HL-60 (cell line): ENCODE measurements around the gene VIPAS39.

ENCODE experiments used
- TF ChIP-seq, protein P1 (sequence below): IDR thresholded peaks from 2 replicates; pipeline ENCODE4 v1.6.1; 2012; ENCODE audit warnings: low read depth; ENCODE audit not compliant: insufficient replicate concordance
- TF ChIP-seq, protein P2 (sequence below): IDR thresholded peaks from one replicate; pipeline ENCODE4 v1.5.1; 2011; ENCODE audit warnings: low read length, control low read depth, inconsistent platforms; ENCODE audit not compliant: insufficient read depth

DNA sequence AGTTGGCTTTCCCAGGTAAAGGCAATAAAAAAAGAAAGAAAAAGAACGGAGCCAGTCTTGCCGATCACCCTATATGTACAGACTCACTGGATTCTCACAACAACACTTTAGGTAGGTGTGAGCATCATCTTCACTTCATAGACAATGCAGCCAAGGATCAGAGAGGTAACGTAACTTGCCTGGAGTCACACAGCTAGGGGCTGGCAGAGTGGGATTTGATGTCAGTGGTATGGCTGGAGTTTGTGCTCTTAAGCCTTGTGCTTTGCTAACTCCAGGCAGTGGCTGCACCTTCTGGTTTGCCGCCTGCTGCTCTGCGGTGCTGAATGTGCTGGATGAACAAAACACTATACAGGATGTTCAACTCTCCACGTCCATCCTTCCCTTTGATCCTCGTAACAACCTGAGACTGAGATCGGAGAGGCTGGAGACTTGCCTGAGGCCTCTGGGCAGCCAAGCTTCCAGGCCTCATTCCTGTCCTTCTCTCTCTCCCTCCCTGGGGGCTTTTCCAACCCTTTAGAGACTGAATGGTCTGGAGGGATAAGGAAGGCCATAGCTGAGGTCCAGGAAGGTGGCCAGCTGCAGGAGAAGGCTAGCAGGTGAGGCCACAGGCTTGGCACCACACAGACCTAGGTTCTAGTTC lies 33.1 kb upstream of the VIPAS39 start:
- TF ChIP-seq, protein P1, sequence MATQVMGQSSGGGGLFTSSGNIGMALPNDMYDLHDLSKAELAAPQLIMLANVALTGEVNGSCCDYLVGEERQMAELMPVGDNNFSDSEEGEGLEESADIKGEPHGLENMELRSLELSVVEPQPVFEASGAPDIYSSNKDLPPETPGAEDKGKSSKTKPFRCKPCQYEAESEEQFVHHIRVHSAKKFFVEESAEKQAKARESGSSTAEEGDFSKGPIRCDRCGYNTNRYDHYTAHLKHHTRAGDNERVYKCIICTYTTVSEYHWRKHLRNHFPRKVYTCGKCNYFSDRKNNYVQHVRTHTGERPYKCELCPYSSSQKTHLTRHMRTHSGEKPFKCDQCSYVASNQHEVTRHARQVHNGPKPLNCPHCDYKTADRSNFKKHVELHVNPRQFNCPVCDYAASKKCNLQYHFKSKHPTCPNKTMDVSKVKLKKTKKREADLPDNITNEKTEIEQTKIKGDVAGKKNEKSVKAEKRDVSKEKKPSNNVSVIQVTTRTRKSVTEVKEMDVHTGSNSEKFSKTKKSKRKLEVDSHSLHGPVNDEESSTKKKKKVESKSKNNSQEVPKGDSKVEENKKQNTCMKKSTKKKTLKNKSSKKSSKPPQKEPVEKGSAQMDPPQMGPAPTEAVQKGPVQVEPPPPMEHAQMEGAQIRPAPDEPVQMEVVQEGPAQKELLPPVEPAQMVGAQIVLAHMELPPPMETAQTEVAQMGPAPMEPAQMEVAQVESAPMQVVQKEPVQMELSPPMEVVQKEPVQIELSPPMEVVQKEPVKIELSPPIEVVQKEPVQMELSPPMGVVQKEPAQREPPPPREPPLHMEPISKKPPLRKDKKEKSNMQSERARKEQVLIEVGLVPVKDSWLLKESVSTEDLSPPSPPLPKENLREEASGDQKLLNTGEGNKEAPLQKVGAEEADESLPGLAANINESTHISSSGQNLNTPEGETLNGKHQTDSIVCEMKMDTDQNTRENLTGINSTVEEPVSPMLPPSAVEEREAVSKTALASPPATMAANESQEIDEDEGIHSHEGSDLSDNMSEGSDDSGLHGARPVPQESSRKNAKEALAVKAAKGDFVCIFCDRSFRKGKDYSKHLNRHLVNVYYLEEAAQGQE = no peak
- TF ChIP-seq, protein P2, sequence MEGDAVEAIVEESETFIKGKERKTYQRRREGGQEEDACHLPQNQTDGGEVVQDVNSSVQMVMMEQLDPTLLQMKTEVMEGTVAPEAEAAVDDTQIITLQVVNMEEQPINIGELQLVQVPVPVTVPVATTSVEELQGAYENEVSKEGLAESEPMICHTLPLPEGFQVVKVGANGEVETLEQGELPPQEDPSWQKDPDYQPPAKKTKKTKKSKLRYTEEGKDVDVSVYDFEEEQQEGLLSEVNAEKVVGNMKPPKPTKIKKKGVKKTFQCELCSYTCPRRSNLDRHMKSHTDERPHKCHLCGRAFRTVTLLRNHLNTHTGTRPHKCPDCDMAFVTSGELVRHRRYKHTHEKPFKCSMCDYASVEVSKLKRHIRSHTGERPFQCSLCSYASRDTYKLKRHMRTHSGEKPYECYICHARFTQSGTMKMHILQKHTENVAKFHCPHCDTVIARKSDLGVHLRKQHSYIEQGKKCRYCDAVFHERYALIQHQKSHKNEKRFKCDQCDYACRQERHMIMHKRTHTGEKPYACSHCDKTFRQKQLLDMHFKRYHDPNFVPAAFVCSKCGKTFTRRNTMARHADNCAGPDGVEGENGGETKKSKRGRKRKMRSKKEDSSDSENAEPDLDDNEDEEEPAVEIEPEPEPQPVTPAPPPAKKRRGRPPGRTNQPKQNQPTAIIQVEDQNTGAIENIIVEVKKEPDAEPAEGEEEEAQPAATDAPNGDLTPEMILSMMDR = no peak
